Measurements from ENCODE around the gene MTMR11.

- TF ChIP-seq CTCF (IDR thresholded peaks at IDR 0.05) = no peak
- no peak for TF ChIP-seq POLR2A (IDR thresholded peaks at IDR 0.05)
These were observed 43.4 kb upstream of the MTMR11 start for GRCh38 chr1:149979972-149980540.
